ENCODE measurements around the gene SPACA4. TPM values are rescaled to one million over a fixed set of nuclear protein-coding genes. Genes with fewer than 3 reads are reported as not detected.

SPACA4 gene
- polyA plus RNA-seq, 2 of the 4 experiments (the other 2 are of a cell fraction): 0.08 to 0.12 TPM

- TF ChIP-seq KDM1A (IDR thresholded peaks at IDR 0.05; ENCODE audit: low read depth) (no peak), ELK1 (IDR thresholded peaks at IDR 0.05; ENCODE audit: low read depth, low read length) (no peak), BHLHE40 (IDR thresholded peaks at IDR 0.05; ENCODE audit: low read depth, low read length) (0 out of 2 replicates have a peak, but pooled peaks have one; percentile 7), POLR2A (IDR thresholded peaks at IDR 0.05; ENCODE audit: low read length) (no peak), RAD21 (conservative IDR thresholded peaks at IDR 0.05 in 1 of 2, IDR thresholded peaks at IDR 0.05 in 1 of 2) (peak; percentile 94 to 98), CTCF (IDR thresholded peaks at IDR 0.05) (peak; percentile 92), SMC3 (IDR thresholded peaks at IDR 0.05) (peak; percentile 83)
- peak; percentile 39 for FAIRE-seq
- ATAC-seq: peak; percentile 75 to 82
- H3K27ac ChIP-seq: peak overlapping the region; percentile 65 to 78
- DNase-seq (ENCODE audit: low read depth in 1 of 2, low spot score in 1 of 2): peak; percentile 83 to 88
- ChIA-PET POLR2A (interaction anchor here (0.7 to 4.0 kb wide), 5 partner anchors 9 to 245 kb away, joined by 4 to 70 read pairs (median 7); partner anchors contain the start of genes RPL18, SPHK2 and TMEM143), CTCF (interaction anchor here (0.6 to 18.9 kb wide), 52 partner anchors 9 to 344 kb away, joined by 3 to 396 read pairs (median 5); partner anchors contain the start of genes GRIN2D, GRWD1, KDELR1 and RPL18)
- 2% methylated on average over 9 of the region's 9 CpGs for WGBS (ENCODE audit: missing lambda C conversion rate)
- no peak overlapping the region for H3K4me3 ChIP-seq
- peak overlapping the region; percentile 70 for H3K4me2 ChIP-seq
- H3K9me3 ChIP-seq: no peaks in the 10 kb centered on the region
- H3K4me1 ChIP-seq: peaks cover 5% of the 10 kb centered on the region; the same call in 1 of the 3 replicates
Measured at GRCh38 chr19:48608798-48609263, 2.3 kb downstream of the SPACA4 start.

- H3K27ac ChIP-seq: peak overlapping the region in 1 of 2 experiments; percentile 78; a peak in 2 of 6 replicates
Measured at GRCh38 chr19:48609571-48610108, 3.1 kb downstream of the SPACA4 start.

GRCh38 chr19:48611872-48612271, 5.3 kb downstream of the SPACA4 start:
- FAIRE-seq: no peak
- CTCF ChIA-PET: interaction anchor here (1.4 to 18.9 kb wide), 4 partner anchors 10 to 123 kb away, joined by 3 to 396 read pairs (median 44); no protein-coding TSS in a partner anchor

More at GRCh38 chr19:48609571-48610108, 3.1 kb downstream of the SPACA4 start:
- ChIA-PET CTCF (interaction anchor here (0.7 to 18.9 kb wide), 40 partner anchors 9 to 647 kb away, joined by 3 to 396 read pairs (median 5); partner anchors contain the start of genes GRIN2D, GRWD1, KDELR1 and RPL18), POLR2A (interaction anchor here (1.2 to 4.0 kb wide), 3 partner anchors 8 to 246 kb away, joined by 6 to 70 read pairs (median 12); partner anchors contain the start of genes RPL18, SPHK2 and TMEM143)
- DNase-seq (ENCODE audit: low read depth in 1 of 2, low spot score in 1 of 2) (no peak), ATAC-seq (no peak), FAIRE-seq (no peak)
- peaks cover 10% of the 10 kb centered on the region for H3K4me1 ChIP-seq
- no peak overlapping the region; the same call in 2 of the 3 replicates for H3K4me2 ChIP-seq
- TF ChIP-seq FOSB (CRISPR knock-in tag; IDR thresholded peaks at IDR 0.05): no peak
- TF ChIP-seq CEBPB (IDR thresholded peaks at IDR 0.05): no peak
- H3K4me3 ChIP-seq: no peak overlapping the region
- no peaks in the 10 kb centered on the region for H3K9me3 ChIP-seq
- WGBS (ENCODE audit: missing lambda C conversion rate): 96% methylated on average over 16 of the region's 20 CpGs

GRCh38 chr19:48613024-48613851, 6.7 kb downstream of the SPACA4 start:
- Histone ChIP-seq H3K4me1 (peaks cover 42% of the 10 kb centered on the region), H3K27ac (peak overlapping the region in 1 of 2 experiments; percentile 90; a peak in 2 of 6 replicates), H3K4me2 (no peak overlapping the region), H3K4me3 (no peak overlapping the region), H3K9me3 (no peaks in the 10 kb centered on the region)
- WGBS (ENCODE audit: missing lambda C conversion rate): 85% methylated on average over 39 of the region's 39 CpGs
- ATAC-seq (peak; percentile 19), DNase-seq (ENCODE audit: low read depth in 1 of 2, low spot score in 1 of 2) (no peak), FAIRE-seq (no peak)
- CTCF ChIA-PET: interaction anchor here (0.9 to 18.9 kb wide), 4 partner anchors 11 to 299 kb away, joined by 3 to 396 read pairs (median 4); partner anchors contain the start of gene KDELR1
- TF ChIP-seq E2F6 (IDR thresholded peaks at IDR 0.05; ENCODE audit: borderline replicate concordance, low read depth): no peak
- TF ChIP-seq POLR2AphosphoS2 (conservative IDR thresholded peaks at IDR 0.05; ENCODE audit: low read length): peak; percentile 28
- POLR2A ChIA-PET: no interaction called here

More at GRCh38 chr19:48611872-48612271, 5.3 kb downstream of the SPACA4 start:
- WGBS (ENCODE audit: missing lambda C conversion rate): 92% methylated on average over 14 of the region's 14 CpGs
- Histone ChIP-seq H3K4me2 (no peak overlapping the region), H3K9me3 (no peaks in the 10 kb centered on the region), H3K4me3 (no peak overlapping the region), H3K4me1 (peaks cover 32% of the 10 kb centered on the region), H3K27ac (no peak overlapping the region)
- no peak for ATAC-seq
- DNase-seq (ENCODE audit: low read depth in 1 of 2, low spot score in 1 of 2): no peak
- no peak for TF ChIP-seq SMC3 (IDR thresholded peaks at IDR 0.05)
- no peak for TF ChIP-seq RCOR1 (IDR thresholded peaks at IDR 0.05; ENCODE audit: low read depth, low read length)
- TF ChIP-seq CBX2 (IDR thresholded peaks at IDR 0.05; ENCODE audit: borderline replicate concordance, low read depth): no peak
- TF ChIP-seq HOXB5 (CRISPR knock-in tag; IDR thresholded peaks at IDR 0.05): no peak
- no peak for TF ChIP-seq BHLHE40 (IDR thresholded peaks at IDR 0.05; ENCODE audit: low read depth, low read length)
- peak; percentile 82 for TF ChIP-seq MAFK (IDR thresholded peaks at IDR 0.05; ENCODE audit: partially characterized antibody)
- no peak for TF ChIP-seq MYC (IDR thresholded peaks at IDR 0.05; ENCODE audit: borderline replicate concordance, low read length)
- POLR2A ChIA-PET: no interaction called here

All from A549 (cell line).